Activated T-cell treated with anti-CD3 and anti-CD28 coated beads, Interleukin-2, amount 50 U/mL, for 4 hours (primary cell): ENCODE measurements around the gene FADS2. TPM values are rescaled to one million over a fixed set of nuclear protein-coding genes. Genes with fewer than 3 reads are reported as not detected.

ENCODE experiments used
- ATAC-seq, 2 donors: fragments of 200-7000 bp; cut with Tn5 transposase; one replicate each; pipeline ENCODE4 v1.10.0; 2021
- DNase-seq: peaks from one replicate; pipeline ENCODE4 v3.0.0-alpha.2; 2020
- H3K27me3 Mint-ChIP-seq: one replicate; pipeline ENCODE4 v1.8.0; 2021; ENCODE audit warnings: low read depth, mixed read lengths
- H3K36me3 Mint-ChIP-seq: one replicate; pipeline ENCODE4 v1.8.0; 2022; ENCODE audit warnings: mixed read lengths; ENCODE audit not compliant: insufficient read depth
- H3K4me1 Mint-ChIP-seq: one replicate; pipeline ENCODE4 v1.8.0; 2021; ENCODE audit warnings: low read depth, mixed read lengths
- H3K4me3 Mint-ChIP-seq: one replicate; pipeline ENCODE4 v1.8.0; 2021; ENCODE audit warnings: mild to moderate bottlenecking, moderate library complexity, mixed read lengths
- H3K9me3 Mint-ChIP-seq: one replicate; pipeline ENCODE4 v1.8.0; 2021; ENCODE audit warnings: mixed read lengths
- total RNA-seq, 3 donors: library from RNA; stranded (reverse); gene quantifications; one replicate each; pipeline ENCODE4 v1.2.1, GENCODE V29; 2021

FADS2 gene
- total RNA-seq, 3 donors from 2014 or later = 2.5 to 3.6 (median 3.1) TPM

DNA sequence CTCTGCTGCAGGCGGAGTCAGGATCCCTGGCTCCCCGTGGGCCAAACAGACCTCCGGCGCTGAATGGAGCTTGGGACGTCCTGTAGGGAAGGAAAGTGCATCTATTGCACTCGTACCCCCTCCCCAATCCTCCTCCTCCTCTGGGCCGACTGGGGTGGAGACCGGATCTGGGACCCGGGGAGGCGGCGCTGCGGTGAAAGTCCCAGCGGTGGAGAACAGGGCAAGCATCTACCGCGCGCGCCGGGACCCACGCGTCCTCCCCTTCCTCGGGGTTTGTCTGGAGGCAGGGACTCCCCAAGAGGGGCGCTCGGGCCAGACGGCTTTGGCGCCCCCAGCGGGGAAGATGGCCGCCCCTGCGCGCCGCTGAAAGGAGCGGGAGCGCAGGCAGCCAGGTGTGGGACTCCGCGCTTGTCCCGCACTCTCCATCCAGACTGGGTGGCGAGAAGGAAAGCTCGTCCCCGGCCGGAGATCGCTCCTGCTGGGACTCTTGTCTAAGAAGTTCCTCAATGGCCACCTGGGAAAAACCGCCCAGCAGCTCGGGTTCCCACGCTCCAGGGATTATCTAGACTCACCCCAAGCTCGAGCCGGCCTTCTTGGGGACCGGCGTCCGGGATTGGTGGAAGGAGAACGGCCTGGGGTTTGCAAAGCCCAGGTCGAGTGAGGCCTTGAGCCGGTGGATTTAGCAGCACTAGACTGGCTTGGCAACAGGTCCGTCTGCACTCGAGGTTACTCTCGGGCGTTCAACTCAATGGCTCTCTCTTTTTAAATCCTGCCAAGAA lies 718 bp downstream of the FADS2 start:
- Mint-ChIP-seq H3K27me3 (peaks cover 25% of the 10 kb centered on the region), H3K9me3 (no peaks in the 10 kb centered on the region), H3K4me3 (peak overlapping the region; percentile 72), H3K4me1 (peaks cover 23% of the 10 kb centered on the region), H3K36me3 (no peaks in the 10 kb centered on the region)
- DNase-seq (peak; percentile 12), ATAC-seq (peak; percentile 60 to 64)

DNA sequence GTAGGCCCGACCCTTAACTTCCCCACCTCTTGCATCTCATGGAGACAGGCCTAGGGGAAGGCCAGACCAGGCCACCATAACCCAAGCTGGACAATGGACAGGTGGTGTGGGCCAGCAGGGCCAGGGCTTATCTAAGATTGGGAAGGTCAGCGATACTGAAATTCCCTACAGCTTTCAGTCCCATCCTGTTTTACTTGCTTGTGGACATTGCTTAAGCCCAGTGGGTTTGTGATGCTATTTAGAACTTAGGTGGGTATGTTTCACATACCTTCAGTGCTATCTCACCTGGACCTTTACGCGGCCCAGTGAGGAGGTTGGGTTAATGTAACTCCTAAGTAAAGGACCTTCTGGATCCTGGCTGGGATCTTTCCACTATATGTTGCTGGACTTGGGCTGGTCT lies 1.7 kb downstream of the FADS2 start:
- ATAC-seq (no peak), DNase-seq (no peak)
- peak overlapping the region; percentile 72 for H3K4me3 Mint-ChIP-seq
- no peaks in the 10 kb centered on the region for H3K9me3 Mint-ChIP-seq
- peaks cover 32% of the 10 kb centered on the region for H3K4me1 Mint-ChIP-seq
- H3K27me3 Mint-ChIP-seq = peaks cover 25% of the 10 kb centered on the region
- no peaks in the 10 kb centered on the region for H3K36me3 Mint-ChIP-seq

DNA sequence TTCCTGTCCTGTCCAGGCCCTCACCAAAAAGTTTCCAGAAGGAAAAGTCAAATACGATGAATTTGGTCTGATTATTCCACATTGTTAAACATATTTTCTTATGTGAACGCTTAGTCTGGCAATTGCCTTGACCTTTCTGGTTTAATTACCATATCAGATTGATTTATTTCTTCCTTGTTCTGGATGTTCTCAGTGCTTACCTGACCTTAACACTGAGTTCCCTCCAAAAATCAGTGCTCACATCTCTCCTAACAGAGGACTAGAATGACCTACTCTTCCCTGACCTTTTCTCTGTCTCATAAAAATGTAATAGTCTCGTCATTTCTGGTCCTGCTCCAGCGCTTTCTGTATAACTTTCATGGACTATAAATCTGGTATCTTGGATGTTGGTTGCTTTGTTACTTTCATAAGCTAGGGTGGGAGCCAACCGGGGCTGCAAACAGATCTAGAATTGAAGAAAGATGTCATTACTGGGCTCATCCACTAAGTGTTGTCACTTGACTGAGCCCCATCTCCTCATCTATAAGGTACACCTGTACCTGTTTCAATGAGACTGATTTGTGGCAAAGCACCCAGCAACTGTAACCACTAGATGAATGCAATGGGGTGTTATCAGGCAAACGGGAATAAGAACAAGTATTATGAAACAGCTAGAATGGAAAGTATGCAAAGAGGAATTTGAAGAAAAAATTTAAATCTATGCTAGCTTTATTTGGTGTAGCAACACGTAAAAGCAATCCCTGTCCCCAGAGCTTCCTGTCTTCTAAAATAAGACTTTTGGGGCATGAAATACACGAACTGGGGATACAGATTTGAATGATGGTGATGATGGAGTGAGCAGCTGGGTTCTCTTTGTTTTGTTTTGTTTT lies 2.4 kb downstream of the FADS2 start:
- no peak for ATAC-seq
- peaks cover 35% of the 10 kb centered on the region for H3K4me1 Mint-ChIP-seq
- H3K36me3 Mint-ChIP-seq = no peaks in the 10 kb centered on the region
- DNase-seq = no peak
- peak overlapping the region; percentile 25 for H3K4me3 Mint-ChIP-seq
- H3K9me3 Mint-ChIP-seq = no peaks in the 10 kb centered on the region
- peaks cover 25% of the 10 kb centered on the region for H3K27me3 Mint-ChIP-seq

DNA sequence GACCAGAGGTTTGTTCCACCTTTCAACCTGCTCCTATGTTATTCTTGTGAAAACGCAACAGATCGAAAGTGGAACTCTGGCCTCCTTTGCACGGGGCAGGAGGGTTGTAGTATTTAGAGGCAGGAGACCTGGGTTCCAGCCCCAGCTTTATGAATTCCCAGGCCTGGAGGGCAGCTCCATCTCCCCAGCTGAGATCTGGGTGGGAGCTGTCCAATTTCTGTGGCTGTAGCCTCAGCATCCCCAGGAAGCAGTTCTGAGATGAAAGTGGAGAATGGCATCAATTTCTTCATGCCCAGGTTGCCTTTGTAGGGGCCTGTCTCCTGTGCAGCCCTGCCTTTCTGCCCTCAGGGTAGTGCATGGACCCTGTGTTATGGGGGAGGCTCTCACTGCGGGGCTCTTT lies 4.1 kb downstream of the FADS2 start:
- no peak overlapping the region for H3K4me3 Mint-ChIP-seq
- no peak for DNase-seq
- no peaks in the 10 kb centered on the region for H3K36me3 Mint-ChIP-seq
- H3K9me3 Mint-ChIP-seq = no peaks in the 10 kb centered on the region
- H3K4me1 Mint-ChIP-seq = peaks cover 34% of the 10 kb centered on the region
- ATAC-seq = no peak
- peaks cover 22% of the 10 kb centered on the region for H3K27me3 Mint-ChIP-seq

DNA sequence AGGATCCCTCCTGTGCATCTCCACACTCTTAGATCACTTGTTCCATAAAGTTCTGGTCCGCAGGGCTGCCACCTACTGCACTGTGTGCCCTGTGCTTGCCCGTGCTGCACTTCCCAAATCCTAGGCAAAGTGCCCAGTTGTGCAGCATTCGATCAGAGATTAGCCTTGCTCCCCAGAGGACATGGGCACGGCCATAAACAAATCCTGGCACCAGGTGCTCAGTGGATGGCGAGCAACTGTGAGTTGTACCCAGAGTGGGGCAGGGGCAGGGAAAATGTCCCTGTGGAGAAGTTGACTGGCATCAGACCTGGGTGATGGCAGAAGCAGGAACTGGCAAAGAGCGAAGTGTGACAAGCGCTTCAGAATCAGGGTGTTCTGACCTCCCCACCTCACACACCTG lies 4.7 kb downstream of the FADS2 start:
- no peaks in the 10 kb centered on the region for H3K9me3 Mint-ChIP-seq
- no peak for ATAC-seq
- no peak overlapping the region for H3K4me3 Mint-ChIP-seq
- peaks cover 34% of the 10 kb centered on the region for H3K4me1 Mint-ChIP-seq
- H3K27me3 Mint-ChIP-seq = peaks cover 22% of the 10 kb centered on the region
- DNase-seq = no peak
- no peaks in the 10 kb centered on the region for H3K36me3 Mint-ChIP-seq

DNA sequence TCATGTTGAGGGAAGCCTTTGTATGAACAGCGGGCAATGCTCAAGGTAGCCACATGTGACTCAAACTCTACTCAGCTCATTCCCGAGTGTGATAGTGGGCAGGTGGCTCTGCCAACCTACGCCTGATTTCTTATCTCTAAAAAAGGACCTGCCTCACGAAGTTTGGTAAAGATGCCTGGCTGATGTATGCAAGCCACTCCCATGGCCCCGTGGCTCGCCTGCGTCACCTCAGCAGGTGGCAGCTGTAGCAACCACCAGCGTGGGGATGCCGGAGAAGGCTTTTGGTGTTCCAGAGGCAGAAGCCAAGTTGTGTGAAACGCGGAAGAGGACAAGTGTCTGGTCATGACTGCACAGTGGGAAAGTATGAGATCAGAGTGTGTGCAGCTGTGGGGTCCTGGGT lies 5.4 kb downstream of the FADS2 start:
- ATAC-seq (no peak), DNase-seq (no peak)
- Mint-ChIP-seq H3K4me3 (no peak overlapping the region), H3K4me1 (peaks cover 28% of the 10 kb centered on the region), H3K9me3 (no peaks in the 10 kb centered on the region), H3K27me3 (peaks cover 18% of the 10 kb centered on the region), H3K36me3 (no peaks in the 10 kb centered on the region)

DNA sequence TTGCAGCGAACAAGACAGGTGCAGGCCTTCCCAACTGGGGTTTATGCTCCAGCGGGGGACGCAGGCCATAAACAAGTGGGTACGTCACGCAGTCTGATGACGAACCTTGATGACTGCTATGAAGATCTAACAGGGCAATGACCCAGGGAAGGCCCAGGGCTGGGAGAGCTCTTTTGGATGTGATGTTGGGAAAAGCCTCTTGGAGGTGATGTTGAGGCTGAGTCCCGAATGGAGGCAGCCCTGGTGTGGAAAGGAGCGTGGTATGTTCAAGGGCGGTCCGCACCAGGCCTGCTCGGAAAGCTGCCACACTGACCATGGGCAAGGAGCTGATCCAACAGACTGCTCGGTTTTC lies 5.8 kb downstream of the FADS2 start:
- no peak overlapping the region for H3K4me3 Mint-ChIP-seq
- peaks cover 26% of the 10 kb centered on the region for H3K4me1 Mint-ChIP-seq
- no peaks in the 10 kb centered on the region for H3K9me3 Mint-ChIP-seq
- H3K27me3 Mint-ChIP-seq = peaks cover 18% of the 10 kb centered on the region
- no peaks in the 10 kb centered on the region for H3K36me3 Mint-ChIP-seq
- DNase-seq (no peak), ATAC-seq (no peak)

DNA sequence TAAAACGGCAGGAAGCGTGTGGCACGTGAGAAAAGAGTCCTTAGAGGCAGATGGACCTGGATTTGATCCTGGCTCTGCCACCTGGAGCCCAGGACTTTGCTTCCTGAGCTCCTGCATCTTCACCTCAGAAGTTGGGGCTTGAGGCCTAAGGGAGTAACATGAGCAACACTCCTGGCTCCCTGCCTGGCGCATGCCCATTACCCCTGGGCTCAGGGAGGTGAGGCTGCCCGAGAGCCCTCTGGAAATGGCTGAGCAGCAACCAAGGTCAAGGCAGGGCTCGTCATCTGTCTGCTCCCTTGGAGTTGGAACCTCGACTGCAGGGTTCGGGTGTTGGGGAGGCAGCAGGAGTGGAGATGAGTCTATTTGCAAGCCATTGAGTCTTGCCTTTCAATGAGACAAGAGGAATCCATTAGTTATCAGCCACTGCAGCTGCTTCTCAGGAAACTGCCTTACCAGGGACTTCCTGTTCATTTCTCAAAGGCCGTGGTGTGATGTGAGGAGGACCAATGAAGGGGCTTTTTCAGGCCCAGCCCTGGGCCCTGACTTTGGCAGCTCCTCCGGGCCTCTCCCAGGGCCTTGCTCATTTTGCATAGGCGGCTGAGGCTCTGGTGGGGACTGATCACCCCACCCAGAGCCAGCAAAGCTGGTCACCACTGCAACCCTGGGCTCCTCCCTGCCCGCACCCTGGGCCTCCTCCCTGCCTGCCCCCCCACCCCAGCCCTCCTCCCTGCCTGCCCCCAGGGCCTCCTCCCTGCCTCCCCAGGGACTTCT lies 6.4 kb downstream of the FADS2 start:
- DNase-seq = no peak
- peaks cover 13% of the 10 kb centered on the region for H3K27me3 Mint-ChIP-seq
- ATAC-seq = peak; percentile 88 to 90
- H3K4me1 Mint-ChIP-seq = peaks cover 22% of the 10 kb centered on the region
- H3K4me3 Mint-ChIP-seq = no peak overlapping the region
- no peaks in the 10 kb centered on the region for H3K9me3 Mint-ChIP-seq
- no peaks in the 10 kb centered on the region for H3K36me3 Mint-ChIP-seq

DNA sequence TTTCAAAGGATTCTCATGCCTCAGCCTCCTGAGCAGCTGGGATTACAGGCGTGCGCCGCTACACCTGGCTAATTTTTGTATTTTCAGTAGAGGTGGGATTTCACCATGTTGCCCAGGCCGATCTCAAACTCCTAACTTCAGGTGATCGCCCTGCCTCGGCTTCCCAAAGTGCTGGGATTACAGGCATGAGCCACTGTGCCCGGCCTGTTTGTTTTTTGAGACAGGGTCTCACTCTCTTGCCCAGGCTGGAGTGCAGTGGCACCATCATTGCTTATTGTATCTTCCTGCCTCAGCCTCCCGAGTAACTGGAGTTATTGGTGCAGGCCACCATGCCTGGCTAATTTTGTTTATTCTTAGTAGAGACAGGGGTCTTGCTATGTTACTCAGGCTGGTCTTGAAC lies 8.1 kb downstream of the FADS2 start:
- H3K4me1 Mint-ChIP-seq = peaks cover 20% of the 10 kb centered on the region
- no peaks in the 10 kb centered on the region for H3K9me3 Mint-ChIP-seq
- H3K27me3 Mint-ChIP-seq = peaks cover 4% of the 10 kb centered on the region

DNA sequence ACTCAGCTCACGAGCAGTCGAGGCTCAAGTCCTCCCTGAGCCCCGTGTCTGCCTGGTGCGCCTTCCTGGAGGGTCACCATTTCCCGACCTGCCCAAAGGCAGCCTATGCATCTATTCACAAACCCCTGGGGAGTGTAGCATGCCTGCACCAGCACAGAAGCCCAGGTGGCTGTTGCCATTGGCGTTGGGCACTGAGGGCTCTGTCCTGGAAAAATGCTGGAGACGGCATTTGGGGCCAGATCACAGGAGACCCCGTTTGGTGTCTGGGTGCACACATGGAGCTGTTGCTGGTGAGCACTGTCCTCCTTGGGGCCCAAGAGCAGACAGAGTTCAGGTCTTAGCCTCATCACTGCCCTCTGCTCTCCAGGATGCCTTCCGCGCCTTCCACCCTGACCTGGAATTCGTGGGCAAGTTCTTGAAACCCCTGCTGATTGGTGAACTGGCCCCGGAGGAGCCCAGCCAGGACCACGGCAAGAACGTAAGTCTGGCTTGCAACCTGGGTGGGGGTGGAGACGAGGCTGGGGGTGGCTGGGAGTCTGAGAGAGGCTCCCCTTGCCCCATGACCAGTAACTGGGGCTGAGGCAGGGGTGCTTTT lies 9.4 kb downstream of the FADS2 start:
- H3K4me3 Mint-ChIP-seq = no peak overlapping the region
- no peaks in the 10 kb centered on the region for H3K9me3 Mint-ChIP-seq
- H3K4me1 Mint-ChIP-seq = peaks cover 20% of the 10 kb centered on the region
- no peaks in the 10 kb centered on the region for H3K36me3 Mint-ChIP-seq
- ATAC-seq = no peak
- no peak for DNase-seq
- H3K27me3 Mint-ChIP-seq = no peaks in the 10 kb centered on the region

More for the DNA sequence above, 8.1 kb downstream of the FADS2 start:
- DNase-seq (no peak), ATAC-seq (no peak)
- H3K4me3 Mint-ChIP-seq = no peak overlapping the region
- H3K36me3 Mint-ChIP-seq = no peaks in the 10 kb centered on the region

DNA sequence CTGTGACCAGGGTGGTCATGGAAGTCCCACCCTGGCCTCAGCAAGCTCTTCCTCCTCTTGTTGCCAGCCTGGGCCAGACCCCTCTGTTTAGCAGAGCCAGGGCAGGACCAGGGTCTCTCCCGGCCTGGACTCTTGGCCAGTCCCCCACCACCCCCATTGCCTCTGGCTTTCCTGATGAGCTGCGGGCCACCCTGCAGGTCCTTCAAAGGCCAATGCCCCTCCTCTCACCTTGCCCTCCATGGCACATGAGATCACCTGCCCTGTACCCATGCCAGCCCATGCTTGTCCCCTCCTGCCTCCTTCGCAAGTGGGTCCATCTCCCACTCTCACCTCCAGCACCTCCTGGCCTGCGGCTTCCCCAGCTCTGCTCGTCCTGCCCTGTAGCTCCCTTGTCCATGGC lies 10.4 kb downstream of the FADS2 start:
- Mint-ChIP-seq H3K4me3 (no peak overlapping the region), H3K36me3 (no peaks in the 10 kb centered on the region), H3K27me3 (no peaks in the 10 kb centered on the region), H3K9me3 (no peaks in the 10 kb centered on the region), H3K4me1 (peaks cover 18% of the 10 kb centered on the region)
- ATAC-seq (no peak), DNase-seq (no peak)

DNA sequence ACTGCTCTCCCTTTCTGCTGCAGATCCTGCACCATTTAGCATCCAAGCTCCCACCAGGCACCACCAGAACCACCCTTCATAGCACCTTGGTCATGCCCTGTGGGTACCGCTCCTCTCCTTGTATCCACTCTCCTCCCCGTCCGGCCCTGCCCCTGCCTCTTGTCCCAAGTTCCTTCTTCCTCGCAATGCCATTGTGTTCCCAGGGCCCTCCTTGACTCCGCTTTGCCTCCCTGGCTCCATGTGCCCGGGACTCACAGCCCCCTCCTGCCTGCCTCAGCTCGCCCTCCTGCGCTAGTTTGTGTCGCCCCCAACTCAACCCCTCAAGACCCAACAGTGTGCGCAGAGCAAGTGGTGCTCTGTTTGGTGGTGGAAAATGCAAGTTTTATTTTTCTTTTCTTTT lies 10.8 kb downstream of the FADS2 start:
- H3K36me3 Mint-ChIP-seq = no peaks in the 10 kb centered on the region
- H3K4me3 Mint-ChIP-seq = no peak overlapping the region
- no peaks in the 10 kb centered on the region for H3K9me3 Mint-ChIP-seq
- ATAC-seq (no peak), DNase-seq (no peak)
- peaks cover 14% of the 10 kb centered on the region for H3K4me1 Mint-ChIP-seq
- H3K27me3 Mint-ChIP-seq = no peaks in the 10 kb centered on the region

DNA sequence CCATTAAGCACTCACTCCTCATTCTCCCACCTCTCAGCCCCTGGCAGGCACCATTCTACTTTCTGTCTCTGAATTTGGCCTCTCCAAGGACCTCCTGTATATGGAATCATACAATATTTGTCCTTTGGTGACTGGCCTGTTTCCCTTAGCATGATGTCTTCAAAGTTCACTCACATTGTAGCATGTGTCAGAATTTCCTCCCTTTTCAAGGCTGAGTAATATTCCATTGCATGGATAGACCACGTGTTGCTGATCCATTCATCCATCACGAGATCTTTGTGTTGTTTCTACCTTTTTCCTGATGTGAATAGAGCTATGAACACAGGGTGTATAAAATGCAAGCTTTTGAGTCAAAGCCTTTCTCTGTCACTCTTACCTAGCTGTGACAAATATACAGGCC lies 11.6 kb downstream of the FADS2 start:
- Mint-ChIP-seq H3K36me3 (no peaks in the 10 kb centered on the region), H3K4me1 (peaks cover 6% of the 10 kb centered on the region), H3K27me3 (no peaks in the 10 kb centered on the region), H3K4me3 (no peak overlapping the region), H3K9me3 (no peaks in the 10 kb centered on the region)
- no peak for ATAC-seq
- DNase-seq = no peak

DNA sequence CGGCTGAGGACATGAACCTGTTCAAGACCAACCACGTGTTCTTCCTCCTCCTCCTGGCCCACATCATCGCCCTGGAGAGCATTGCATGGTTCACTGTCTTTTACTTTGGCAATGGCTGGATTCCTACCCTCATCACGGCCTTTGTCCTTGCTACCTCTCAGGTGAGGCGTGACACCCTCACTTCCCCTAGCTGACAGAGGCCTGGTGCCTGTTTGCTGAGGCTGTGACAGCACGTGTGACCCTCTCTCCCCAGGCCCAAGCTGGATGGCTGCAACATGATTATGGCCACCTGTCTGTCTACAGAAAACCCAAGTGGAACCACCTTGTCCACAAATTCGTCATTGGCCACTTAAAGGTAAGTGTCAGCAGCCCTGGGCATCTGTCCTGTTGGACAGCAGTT lies 12.3 kb downstream of the FADS2 start:
- H3K4me3 Mint-ChIP-seq = no peak overlapping the region
- no peaks in the 10 kb centered on the region for H3K36me3 Mint-ChIP-seq
- no peaks in the 10 kb centered on the region for H3K9me3 Mint-ChIP-seq
- no peak for DNase-seq
- no peaks in the 10 kb centered on the region for H3K27me3 Mint-ChIP-seq
- ATAC-seq = no peak
- H3K4me1 Mint-ChIP-seq = peaks cover 3% of the 10 kb centered on the region
